GM19240 (cell line): ENCODE data around the gene FFAR3.

Experiments used
- DNase-seq: peaks from one replicate; pipeline ENCODE4 v3.0.0; 2011; ENCODE audit warnings: low spot score; ENCODE audit not compliant: insufficient read length

The FFAR3 gene, protein sequence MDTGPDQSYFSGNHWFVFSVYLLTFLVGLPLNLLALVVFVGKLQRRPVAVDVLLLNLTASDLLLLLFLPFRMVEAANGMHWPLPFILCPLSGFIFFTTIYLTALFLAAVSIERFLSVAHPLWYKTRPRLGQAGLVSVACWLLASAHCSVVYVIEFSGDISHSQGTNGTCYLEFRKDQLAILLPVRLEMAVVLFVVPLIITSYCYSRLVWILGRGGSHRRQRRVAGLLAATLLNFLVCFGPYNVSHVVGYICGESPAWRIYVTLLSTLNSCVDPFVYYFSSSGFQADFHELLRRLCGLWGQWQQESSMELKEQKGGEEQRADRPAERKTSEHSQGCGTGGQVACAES

DNA sequence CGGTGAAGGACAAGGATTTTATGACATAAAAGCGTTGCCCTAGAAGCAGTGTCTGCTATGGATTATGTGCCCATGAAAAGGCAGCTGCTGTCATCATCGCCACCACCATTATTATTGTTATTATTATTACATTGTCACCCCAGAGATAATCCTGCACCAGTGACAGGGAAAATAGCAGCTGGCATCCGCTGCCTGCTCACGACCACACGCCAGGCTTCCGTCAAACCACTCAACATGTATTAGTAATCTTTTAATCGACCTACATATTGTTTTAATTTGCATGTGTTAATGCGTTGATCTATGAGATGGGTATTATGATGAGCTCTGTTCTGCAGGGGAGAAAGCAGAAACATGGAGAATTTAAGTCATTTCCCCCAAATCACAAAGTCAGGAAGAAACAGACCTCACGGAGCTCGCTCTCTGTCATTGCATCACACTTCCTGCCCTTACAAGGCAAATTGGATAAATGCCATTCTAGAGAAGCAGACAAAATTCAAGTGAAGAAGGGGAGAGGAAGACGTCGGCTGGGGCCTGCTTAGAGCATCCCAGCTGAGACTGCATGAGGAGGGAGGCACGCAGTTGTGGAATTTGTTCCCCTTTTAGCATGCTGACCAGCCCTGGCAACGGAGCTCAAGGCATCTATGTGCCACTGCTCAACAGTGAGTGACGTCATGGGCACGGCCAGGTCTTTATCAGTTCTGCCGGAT lies at the start of gene FFAR3:
TSS of gene FFAR3 (plus strand) at position 594 of the 707 bp plus-strand sequence. CDS start 431 bp downstream, outside the sequence.
- DNase-seq: no peak

DNA sequence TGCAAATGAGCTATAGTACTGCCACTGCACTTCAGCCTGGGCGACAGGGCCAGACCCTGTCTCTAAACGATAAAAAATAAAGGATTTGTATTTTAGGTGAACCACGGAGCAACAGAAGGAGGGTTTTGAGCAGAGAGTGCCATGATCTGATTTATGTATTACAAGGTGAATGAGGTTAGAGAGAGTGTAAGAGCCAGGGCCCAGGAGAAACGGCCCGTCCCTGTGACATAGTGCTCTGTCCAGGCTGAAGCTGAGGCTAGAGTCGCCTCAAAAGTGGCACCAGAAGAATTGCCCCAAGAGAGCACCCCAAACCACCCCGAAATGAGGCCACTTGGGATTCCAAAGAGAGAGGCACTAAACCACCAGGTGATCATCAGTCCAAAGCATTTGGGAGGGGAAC lies 49.4 kb upstream of the FFAR3 start:
- DNase-seq: no peak

DNA sequence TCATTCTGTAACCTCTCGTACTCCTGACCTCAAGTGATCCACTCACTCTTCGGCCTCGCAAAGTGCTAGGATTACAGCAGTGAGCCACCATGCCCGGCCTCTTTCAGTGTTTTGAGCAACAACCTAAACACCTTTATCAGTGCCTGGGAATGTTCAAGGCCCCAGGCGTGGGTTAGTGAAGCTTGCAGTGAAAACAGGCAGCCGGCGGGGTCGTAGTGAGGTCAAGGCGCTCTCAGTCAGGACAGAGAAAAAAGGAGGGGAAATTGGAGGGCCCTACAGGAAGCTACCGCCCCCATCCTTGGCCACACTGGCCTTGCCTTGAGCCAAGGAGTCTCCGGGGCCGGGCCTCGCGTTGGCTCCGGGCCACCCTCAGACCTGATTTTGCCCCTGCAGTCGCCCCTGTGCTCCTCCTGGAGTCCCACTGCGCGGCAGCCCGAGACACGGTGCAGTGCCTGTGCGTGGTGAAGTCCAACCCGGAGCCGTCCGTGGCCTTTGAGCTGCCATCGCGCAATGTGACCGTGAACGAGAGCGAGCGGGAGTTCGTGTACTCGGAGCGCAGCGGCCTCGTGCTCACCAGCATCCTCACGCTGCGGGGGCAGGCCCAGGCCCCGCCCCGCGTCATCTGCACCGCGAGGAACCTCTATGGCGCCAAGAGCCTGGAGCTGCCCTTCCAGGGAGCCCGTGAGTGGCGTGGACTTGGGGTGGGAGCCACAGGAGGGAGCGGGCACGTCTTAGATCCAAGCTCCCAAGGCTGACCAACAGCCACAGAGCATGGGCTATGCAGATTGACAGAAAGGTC lies 48.6 kb upstream of the FFAR3 start:
- DNase-seq: no peak

DNA sequence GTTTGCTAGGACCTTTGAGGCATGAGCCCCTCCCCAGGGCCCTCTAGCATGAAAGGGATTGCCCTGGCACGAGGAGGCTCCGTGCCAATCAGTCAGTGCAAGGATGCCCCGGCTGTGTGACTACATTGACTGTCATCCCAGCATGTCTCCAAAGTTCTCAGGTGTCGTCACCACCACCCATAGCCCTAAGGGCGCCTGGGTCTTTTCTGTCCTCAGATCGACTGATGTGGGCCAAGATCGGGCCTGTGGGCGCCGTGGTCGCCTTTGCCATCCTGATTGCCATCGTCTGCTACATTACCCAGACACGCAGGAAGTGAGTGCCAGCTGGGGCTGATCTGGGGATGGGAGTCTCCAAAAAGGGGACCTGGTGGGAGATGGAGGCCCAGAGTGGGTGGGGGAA lies 47.9 kb upstream of the FFAR3 start:
- no peak for DNase-seq

DNA sequence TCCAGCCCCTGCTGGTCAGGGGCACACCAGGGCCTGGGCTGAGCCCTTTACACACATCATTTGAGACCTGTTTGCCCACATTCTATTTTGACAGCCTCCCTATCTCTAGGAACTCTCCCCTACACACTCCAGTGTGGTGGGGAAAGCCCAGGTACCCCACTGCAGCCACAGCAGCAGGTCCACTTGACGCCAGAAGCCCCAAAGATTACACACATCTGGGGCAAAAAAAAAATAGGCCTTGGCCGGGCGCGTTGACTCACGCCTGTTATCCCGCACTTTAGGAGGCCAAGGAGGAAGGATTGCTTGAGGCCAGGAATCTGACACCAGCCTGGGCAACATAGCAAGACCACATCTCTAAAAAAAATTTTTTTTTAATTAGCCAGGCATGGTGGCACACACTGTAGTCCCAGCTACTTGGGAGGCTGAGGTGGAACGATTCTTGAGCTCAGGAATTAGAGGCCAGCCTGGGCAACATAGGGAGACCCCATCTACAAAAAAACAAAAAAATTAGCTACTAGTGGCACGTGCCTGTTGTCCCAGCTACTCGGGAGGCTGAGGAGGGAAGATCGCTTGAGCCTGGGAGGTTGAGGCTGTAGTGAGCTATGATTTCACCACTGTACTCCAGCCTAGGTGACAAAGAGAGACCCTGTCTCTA lies 47.3 kb upstream of the FFAR3 start:
- DNase-seq: no peak

DNA sequence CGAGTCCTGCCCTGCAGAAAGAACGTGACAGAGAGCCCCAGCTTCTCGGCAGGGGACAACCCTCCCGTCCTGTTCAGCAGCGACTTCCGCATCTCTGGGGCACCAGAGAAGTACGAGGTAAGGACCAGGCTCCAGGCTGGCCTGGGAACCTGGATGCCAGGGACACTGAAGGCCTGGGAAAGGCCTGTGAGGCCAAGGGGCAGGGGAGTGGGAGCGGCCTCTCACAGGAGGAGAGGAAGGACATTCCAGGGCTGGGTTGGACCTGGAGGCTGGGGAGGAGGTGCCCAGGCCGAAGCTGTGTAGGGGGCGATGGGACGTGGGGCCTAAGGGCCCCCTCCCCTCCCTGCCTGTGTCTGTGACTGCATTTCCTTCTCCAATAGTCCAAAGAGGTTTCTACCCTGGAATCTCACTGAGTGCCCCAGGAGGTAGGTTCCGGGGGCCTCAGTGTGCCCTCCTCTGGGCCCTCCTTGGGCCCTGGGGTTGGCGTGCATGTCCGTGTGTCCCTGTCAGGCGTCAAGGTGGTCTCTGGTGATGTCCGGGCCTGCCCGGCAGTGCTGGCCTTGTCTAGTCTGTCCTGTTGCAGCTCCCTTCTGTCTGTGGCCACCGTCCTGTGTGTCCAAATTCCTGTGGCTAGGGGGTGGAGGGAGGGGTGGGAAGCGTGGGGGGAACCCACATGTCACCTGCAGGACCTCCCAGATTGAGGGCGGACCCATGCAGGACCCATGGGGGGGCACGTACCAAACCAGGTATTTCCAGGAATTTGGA lies 46.2 kb upstream of the FFAR3 start:
- no peak for DNase-seq

DNA sequence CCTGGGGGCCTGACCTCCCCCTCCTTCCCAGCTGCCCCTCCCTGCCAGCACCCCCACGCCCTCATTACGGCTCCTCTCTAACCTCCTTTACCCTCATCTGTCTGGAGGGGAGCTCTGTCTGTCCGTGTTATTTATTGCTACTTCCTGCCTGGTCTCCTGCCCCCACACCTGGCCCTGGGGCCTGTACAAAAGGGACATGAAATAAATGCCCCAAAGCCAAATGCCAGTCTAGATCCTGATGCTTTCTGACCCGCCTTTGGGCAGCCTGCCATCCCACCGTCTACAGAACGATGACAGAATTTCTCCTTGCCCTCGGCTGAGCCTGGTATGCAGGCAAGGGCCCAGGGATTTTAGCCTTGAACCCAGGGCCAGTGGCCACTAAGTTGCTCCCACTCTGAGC lies 44.7 kb upstream of the FFAR3 start:
- no peak for DNase-seq

DNA sequence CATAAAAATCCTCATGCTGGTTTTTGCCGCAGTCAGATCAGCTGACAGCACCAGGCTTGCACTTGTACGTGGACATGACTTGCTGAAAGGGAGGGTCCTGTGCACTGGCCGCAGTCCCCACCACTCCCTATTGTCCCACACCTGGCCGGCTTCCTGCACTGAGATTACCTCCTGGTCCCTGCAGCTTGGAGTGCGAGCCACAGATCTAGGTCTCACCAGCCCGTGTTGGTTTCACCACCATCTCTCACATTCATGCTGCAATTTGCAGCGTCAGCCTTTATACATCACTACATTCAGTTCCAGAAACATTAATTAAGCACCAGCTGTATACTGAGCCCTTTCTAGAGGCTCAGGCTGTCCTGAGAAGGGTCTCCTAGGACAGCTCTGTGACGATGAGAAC lies 44.2 kb upstream of the FFAR3 start:
- no peak for DNase-seq

DNA sequence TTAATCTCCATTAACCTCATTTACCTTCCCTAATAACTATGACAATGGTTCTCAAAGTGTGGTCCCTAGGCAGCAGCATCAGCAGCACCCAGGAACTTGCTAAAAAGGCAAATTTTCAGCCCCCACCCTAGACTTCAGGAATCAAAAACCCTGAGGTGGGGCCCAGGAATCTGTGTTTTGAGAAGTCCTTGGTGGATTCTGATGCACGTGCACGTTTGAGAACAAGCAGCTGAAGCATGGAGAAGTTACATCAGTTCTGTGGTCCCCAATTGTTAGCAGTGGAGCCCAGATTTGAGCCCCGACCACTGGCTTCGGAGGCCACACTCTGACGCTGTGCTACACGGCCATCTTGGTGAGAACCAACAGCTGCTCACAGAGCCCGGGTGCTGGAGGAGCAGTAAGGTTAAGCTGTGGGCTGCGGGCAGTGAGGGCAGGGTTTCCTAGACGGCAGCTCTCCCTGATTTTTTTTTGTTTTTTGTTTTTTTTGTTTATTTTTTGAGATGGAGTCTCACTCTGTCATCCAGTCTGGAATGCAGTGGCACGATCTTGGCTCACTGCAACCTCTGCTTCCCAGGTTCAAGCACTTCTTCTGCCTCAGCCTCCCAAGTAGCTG lies 43.3 kb upstream of the FFAR3 start:
- no peak for DNase-seq

DNA sequence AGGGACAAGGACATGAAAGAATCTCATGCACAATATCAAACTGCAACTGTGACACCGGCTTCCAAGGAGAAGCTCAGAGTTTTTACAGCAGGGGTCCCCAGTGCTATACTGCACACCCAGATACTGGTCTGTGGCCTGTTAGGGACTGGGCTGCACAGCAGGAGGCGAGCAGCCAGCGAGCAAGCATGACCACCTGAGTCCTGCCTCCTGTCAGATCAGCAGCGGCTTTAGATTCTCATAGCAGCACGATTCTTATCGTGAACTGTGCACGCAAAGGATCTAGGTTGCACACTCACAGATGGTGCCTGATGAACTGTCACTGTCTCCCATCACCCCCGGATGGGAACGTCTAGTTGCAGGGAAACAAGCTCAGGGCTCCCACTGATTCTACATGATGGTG lies 42.4 kb upstream of the FFAR3 start:
- DNase-seq: no peak

DNA sequence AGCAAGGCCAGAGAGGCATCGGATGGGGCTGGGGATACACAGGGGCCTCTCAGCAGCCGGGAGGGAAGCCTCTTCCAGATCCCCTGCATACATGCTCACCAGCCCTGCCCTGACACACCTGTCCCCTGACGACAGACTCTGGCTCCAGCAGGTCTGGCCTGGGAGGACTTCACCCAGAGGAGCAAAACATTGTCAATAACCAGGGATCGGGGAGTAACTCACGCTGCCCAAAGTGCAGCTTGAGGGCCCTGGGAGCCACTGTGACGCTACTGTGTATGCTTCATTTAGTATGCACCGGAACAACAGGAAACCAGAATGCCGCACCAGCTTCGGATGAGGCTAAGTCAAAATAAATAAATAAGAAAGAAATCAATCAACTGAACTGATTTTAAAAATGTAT lies 41.7 kb upstream of the FFAR3 start:
- no peak for DNase-seq

DNA sequence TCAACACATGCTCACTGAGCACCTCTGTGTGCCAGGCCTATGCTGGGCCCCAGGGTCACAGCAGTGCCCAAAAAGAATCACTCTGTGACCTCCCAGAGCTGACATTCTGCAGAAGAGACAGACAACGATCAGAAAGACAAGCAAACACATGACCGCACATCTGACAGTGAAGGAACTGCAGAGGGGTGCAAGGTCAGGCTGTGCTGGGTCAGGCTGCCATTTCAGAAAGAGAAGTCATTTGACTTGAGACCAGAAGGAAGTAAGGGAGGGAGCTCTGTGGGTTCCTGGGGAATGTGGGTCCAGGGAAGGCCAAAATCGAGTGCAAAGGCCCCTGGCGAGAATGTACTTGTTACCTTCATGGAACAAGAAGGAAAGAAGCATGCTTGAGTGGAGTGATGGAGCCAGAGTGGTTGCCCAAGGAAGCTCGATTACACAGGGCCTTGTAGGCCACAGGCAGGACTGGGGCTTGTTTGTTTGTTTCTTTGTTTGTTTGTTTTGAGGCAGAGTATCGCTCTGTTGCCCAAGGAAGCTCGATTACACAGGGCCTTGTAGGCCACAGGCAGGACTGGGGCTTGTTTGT lies 40.7 kb upstream of the FFAR3 start:
- no peak for DNase-seq

DNA sequence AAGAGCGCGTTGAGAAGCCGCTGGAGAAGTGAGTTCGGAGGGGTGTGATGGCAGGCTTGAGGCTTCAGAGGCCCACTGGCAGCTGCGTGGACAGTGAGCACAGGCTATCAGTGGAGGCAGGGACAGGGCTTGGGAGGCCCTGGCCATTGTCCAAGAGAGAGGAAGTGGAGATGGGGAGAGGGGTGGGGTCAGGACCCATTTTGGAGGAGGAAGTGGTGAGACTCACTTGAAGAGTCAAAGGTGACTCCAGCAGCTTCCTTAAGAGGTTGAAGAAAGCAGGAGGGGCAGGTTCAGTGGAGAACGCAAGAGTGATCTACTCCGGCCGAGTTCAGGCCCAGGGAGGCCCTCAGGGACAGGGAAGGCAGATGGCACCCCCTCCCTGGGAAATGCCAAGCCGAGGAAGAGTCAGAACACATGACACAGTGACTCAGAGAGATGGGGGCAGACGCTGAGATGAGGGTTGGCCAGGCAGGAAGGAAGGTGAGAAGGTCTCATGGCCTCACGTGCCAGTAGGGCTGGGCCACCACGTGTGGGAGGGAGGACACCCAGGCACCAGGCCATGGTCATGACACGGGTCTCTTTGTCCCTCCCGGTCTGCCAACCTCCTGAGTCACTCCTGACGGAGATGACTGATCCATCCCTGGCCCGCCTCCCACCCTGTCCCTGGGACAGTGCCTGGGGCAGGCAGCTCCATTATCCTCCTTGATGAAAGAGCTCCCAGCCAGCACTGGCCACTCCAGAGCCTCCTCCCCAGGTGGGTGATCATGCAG lies 39.4 kb upstream of the FFAR3 start:
- no peak for DNase-seq

DNA sequence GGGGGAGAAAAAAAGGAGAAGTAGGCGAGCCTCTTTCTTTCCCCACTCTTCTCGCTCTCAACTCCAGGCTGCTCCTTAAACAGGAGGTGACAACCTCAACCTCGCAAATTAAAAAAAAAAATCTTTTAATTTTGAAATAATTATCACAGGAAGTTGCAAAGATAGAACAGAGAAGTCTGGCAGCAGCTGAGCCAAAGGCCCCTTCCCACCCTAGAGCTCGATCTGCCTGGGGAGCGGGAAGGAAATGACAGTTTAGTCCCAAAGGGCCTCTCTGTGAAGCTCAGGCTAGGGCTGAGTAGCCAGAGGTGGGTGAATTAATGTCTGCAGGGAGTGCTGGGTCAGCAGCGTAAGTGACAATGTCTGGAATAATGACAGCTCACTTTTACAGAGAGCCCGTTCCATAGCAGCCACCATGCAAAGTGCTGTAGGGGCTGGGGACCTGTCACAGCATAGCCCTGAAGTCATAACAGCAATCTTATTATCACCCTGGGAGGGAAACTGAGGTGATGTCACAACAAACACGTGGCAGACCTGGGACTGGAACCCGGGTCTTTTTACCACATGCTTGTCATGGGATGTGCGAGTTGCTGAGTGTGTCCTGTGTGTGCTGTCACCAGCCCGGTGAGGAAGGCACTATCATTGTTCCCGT lies 38.1 kb upstream of the FFAR3 start:
- no peak for DNase-seq

DNA sequence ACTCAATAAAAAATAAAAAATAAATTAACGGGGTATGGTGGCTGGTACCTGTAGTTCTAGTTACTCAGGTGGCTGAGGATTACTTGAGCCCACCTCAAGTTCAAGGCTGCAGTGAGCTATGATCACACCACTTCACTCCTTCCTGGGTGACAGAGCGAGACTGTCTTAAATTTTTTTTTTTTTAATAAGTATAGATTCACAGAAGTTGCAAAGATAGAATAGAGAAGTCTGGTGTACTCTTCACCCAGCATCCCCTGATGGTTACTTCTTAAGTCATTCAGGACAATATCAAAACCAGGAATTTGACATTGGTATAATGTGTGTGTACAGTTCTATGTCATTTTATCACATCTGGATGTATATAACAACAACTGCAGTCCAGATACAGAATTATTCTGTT lies 37.0 kb upstream of the FFAR3 start:
- no peak for DNase-seq

DNA sequence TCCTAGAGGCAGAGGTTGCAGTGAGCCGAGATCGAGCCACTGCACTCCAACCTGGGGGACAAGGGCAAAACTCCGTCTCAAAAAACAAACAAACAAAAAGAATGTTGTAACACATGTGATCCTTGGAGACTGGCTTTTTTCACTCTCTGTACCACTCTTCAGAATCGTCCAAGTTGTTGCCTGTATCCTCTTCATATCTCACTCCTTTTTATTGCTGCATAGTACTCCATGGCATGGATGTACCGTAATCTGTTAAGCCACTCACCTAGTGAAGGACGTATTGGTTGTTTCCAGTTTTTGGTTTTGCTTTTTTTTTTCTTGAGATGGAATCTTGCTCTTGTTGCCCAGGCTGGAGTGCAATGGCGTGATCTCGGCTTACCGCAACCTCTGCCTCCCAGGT lies 36.2 kb upstream of the FFAR3 start:
- no peak for DNase-seq

DNA sequence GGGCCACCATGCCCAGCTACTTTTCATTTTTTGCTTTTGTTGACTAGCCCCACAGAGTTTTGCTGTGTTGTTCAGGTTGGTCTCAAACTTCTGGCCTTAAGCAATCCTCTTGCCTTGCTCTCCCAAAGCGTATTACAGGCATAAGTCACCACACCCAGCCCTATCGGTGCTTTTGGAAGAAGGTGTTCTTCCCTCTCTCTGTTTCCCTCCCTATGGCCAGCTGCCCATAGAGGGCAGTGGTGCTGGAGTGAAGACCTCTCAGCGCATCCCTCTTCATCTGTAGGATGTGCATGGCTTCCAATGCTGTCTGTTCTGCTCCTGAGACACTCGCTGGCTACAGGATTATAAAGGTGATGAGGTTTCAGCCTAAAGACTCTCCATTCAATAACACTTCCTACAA lies 30.6 kb upstream of the FFAR3 start:
- DNase-seq: no peak

DNA sequence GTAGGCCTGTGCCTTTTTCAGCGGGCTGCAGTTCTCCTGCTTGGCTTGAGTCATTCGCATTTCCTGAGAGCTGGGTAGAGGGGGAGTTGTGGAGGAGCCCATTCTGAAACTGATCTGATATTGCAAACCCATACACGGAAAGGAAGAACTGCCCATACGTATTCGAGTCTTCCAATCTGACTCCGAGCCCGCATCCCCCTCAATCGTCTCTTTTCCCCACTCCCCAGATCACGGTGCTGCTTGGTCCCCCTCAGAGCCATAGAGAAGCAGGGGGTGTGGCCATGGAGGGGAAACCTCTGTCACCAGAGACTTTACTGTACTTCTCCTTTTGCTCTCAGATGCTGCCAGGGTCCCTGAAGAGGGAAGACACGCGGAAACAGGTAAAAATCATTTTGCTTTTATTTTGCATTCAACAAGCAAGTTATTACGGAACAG lies 29.4 kb upstream of the FFAR3 start, which contains the start of gene CD22:
TSS of gene CD22 (plus strand) at position 337 of the 435 bp plus-strand sequence. CDS start 2,854 bp downstream, outside the sequence.
- no peak for DNase-seq

DNA sequence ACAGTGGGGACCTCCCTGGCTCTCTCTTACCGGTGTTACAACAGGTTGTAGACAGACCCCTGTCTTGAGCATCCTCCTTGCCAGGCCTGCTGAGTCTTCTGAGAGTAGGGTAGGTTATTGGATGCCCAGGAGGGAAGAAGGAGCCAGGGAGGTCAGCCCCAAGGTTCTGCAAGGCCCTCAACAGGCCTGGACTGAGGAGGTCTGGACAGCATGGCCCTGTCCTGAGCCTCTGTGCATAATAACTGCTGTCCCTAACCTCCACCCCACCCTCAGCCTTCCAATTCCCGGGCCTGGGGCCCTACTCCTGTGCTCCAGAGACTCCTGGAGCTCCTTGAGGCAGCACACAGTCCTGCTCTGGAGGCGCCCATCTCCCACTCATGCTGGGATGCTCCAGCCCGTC lies 28.9 kb upstream of the FFAR3 start:
- DNase-seq: no peak
